ENCODE results near the gene B4GALT1. TPM values are rescaled to one million over a fixed set of nuclear protein-coding genes. Genes with fewer than 3 reads are reported as not detected.

The B4GALT1 gene
- total and polyA plus RNA-seq, 10 donors: 18.1 to 111 (median 82.7) TPM

- peak; percentile 36 for DNase-seq
- 86 to 93% (median 88%) methylated on average over 4 of the region's 4 CpGs for WGBS, 5 donors
- Histone ChIP-seq H3K36me3 (peaks cover 0 to 100% (median 58%) of the 10 kb centered on the region in 6 donors), H3K27me3 (replicated peaks in 1 of 7) (no peaks in the 10 kb centered on the region), H3K4me1 (peaks cover 10 to 66% (median 19%) of the 10 kb centered on the region in 6 donors), H3K9me3 (no peaks in the 10 kb centered on the region), H3K4me3 (no peak overlapping the region), H3K27ac (peak overlapping the region in 5 of 8 donors; percentile 16 to 76 (median 52))
- TF ChIP-seq, protein P1, sequence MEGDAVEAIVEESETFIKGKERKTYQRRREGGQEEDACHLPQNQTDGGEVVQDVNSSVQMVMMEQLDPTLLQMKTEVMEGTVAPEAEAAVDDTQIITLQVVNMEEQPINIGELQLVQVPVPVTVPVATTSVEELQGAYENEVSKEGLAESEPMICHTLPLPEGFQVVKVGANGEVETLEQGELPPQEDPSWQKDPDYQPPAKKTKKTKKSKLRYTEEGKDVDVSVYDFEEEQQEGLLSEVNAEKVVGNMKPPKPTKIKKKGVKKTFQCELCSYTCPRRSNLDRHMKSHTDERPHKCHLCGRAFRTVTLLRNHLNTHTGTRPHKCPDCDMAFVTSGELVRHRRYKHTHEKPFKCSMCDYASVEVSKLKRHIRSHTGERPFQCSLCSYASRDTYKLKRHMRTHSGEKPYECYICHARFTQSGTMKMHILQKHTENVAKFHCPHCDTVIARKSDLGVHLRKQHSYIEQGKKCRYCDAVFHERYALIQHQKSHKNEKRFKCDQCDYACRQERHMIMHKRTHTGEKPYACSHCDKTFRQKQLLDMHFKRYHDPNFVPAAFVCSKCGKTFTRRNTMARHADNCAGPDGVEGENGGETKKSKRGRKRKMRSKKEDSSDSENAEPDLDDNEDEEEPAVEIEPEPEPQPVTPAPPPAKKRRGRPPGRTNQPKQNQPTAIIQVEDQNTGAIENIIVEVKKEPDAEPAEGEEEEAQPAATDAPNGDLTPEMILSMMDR (IDR thresholded peaks at IDR 0.05 in 8 of 11, conservative IDR thresholded peaks at IDR 0.05 in 3 of 11): no peak
- TF ChIP-seq POLR2A (IDR thresholded peaks at IDR 0.05) (no peak), POLR2AphosphoS5 (IDR thresholded peaks at IDR 0.05) (no peak)
- intact Hi-C loops (cut with DNase I; ENCODE audit: low total_unique reads): no loop called here
Measured at GRCh38 chr9:33117796-33118195, 49.3 kb downstream of the B4GALT1 start.

DNA sequence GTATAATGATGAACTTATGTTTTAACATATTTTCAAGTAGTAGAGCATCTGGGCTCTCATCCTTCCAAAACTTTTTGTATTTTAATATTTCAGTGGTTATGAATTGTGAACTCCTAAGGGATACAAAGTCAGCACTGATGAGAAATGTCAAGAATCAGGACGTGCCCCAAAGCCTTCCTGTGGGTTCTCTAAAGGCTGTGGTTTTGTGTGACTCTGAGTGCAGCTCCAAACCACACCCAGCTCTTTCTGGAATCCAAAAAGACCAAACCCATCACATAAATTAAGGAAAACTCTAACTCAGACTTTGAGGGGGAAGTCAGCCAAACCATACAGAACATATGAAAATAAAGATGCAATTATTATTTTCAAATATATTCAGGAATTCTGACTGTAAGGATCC lies 49.8 kb downstream of the B4GALT1 start:
- Histone ChIP-seq H3K9me3 (no peaks in the 10 kb centered on the region), H3K36me3 (peaks cover 0 to 100% (median 63%) of the 10 kb centered on the region in 6 donors), H3K4me1 (peaks cover 10 to 61% (median 19%) of the 10 kb centered on the region in 6 donors), H3K4me3 (no peak overlapping the region), H3K27ac (peak overlapping the region in 7 of 8 donors; percentile 16 to 76 (median 51)), H3K27me3 (replicated peaks in 1 of 7) (no peaks in the 10 kb centered on the region)
- intact Hi-C loops (cut with DNase I; ENCODE audit: low total_unique reads): no loop called here
- WGBS, 5 donors: 13 to 28% (median 16%) methylated on average over 1 of the region's 1 CpG
- no peak for TF ChIP-seq POLR2AphosphoS5 (IDR thresholded peaks at IDR 0.05)
- DNase-seq: no peak

- Histone ChIP-seq H3K36me3 (peaks cover 2 to 100% (median 67%) of the 10 kb centered on the region in 6 donors), H3K4me3 (no peak overlapping the region), H3K9me3 (no peaks in the 10 kb centered on the region), H3K4me1 (peaks cover 10 to 58% (median 19%) of the 10 kb centered on the region in 6 donors), H3K27me3 (replicated peaks in 1 of 7) (no peaks in the 10 kb centered on the region), H3K27ac (peak overlapping the region in 7 of 8 donors; percentile 16 to 76 (median 51))
- WGBS, 5 donors: 56 to 66% (median 63%) methylated on average over 2 of the region's 2 CpGs
- TF ChIP-seq POLR2AphosphoS5 (IDR thresholded peaks at IDR 0.05) (no peak), POLR2A (IDR thresholded peaks at IDR 0.05) (no peak)
- TF ChIP-seq, protein P1 (IDR thresholded peaks at IDR 0.05 in 8 of 11, conservative IDR thresholded peaks at IDR 0.05 in 3 of 11): no peak
- peak; percentile 20 for DNase-seq
- intact Hi-C loops (cut with DNase I; ENCODE audit: low total_unique reads): no loop called here
Measured at GRCh38 chr9:33116860-33117259, 50.3 kb downstream of the B4GALT1 start.

DNA sequence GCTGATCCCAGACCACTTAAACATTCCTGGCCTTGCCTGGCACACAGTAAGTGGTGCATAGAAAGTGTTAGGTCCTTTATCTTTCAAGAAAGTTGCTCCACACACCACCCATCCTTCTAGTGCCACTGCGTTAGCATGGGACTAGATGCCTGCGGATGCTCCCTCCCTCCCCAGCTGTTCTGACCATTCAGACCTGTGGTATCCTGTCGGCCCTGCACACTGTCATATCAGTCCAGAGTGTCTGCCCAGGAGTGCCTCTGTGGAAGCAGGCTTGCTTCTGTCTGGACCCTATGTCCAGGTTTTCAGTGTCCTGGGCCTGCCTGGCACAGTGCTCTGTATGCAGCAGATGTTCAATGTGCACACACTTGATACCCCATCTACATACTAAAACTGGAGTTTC lies 52.4 kb downstream of the B4GALT1 start:
- Histone ChIP-seq H3K9me3 (no peaks in the 10 kb centered on the region), H3K4me3 (no peak overlapping the region), H3K4me1 (peaks cover 10 to 42% (median 18%) of the 10 kb centered on the region in 6 donors), H3K36me3 (peaks cover 2 to 100% (median 70%) of the 10 kb centered on the region in 6 donors), H3K27ac (peak overlapping the region in 1 of 8 donors; percentile 25), H3K27me3 (replicated peaks in 1 of 7) (no peaks in the 10 kb centered on the region)
- intact Hi-C loops (cut with DNase I; ENCODE audit: low total_unique reads): no loop called here
- no peak for DNase-seq
- TF ChIP-seq, protein P1 (IDR thresholded peaks at IDR 0.05 in 8 of 11, conservative IDR thresholded peaks at IDR 0.05 in 3 of 11): no peak
- TF ChIP-seq POLR2AphosphoS5 (IDR thresholded peaks at IDR 0.05): peak in 1 of 3 donors; percentile 23
- 94 to 100% (median 97%) methylated on average over 3 of the region's 3 CpGs for WGBS, 5 donors

All from spleen (tissue), 11 donors.